GM18507 (cell line): ENCODE results near the gene SIRPA.
A peak's percentile ranks its signal among the peaks of the same experiment; 100 is the strongest.

ENCODE experiments used
- DNase-seq: peaks from one replicate; pipeline ENCODE4 v3.0.0; 2011; ENCODE audit warnings: low read depth; ENCODE audit not compliant: insufficient read length; ENCODE audit errors: extremely low spot score
- FAIRE-seq: peaks from 2 replicates; lab custom pipeline; 2011; peaks lifted over from hg19 to GRCh38; lab: Jason Lieb, UNC

Gene SIRPA

DNA sequence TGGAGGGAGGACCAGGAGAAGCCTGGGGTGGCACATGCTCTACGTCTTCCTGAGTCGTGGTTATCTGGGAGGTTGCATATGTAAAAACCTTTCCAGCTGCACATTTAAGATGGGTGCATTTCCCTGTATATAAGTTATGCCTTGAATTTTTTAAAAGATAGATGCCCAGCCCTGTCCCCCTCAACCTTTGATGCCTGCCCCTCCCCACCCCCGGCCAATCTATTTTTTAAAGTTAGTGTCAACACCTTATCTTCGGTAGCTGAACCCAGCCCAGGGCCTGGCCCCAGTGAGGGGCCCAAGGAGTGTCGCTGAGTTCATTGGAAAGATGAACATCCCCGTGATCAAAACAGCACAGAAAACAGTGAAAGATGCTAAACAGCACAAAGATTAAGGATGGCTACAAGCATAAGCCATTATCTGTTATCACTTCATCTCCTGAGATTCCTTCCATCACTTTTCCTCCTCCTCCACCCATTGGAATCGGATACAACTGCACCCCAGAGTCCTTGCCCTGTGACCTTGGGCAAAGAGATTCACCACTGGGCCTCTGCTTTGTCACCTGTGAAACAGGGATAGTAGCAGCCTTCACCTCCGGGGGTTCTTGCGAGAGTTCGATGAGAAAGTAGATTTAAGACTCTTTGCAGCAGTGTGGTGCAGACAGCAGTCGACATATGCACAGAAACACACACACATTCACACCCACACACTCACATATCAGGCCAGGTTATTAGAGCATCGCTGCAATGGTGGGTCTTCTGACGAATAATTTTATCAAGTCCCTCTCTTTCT is 47.5 kb downstream of the SIRPA start:
- no peak for FAIRE-seq
- DNase-seq: no peak

DNA sequence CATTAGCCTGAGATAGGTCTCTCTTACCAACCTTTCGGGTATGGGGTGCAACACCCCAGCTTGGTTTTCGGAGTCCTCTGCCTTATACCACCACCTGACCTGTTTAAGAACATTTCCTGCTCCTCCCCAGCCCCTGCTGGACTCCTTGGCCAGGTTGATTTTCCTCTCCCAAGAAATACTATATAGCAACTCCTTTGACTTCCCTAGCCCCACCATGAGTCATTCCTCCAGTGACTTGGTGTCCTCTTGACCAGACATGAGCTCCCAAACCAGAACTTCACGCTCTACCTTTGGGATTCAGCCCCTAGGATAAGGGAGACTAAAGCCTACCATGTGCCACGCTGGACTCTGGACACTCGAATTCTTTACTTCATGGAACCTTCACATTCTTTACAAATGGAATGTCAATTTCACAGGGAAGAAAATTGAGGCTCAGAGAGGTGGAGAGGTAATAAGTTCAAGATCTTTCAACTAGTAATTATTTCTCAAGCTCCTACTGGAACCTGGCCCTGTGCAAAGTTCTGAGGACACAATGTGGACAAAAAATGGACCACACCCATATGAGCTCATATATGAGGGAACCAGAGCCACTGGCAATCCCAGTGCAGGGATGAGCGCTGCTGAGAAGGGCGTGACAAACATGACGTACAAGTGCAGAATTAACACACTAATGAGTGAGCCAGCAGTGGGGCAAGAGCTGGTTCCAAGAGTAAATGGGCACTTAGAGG is 48.2 kb downstream of the SIRPA start:
- DNase-seq: no peak

DNA sequence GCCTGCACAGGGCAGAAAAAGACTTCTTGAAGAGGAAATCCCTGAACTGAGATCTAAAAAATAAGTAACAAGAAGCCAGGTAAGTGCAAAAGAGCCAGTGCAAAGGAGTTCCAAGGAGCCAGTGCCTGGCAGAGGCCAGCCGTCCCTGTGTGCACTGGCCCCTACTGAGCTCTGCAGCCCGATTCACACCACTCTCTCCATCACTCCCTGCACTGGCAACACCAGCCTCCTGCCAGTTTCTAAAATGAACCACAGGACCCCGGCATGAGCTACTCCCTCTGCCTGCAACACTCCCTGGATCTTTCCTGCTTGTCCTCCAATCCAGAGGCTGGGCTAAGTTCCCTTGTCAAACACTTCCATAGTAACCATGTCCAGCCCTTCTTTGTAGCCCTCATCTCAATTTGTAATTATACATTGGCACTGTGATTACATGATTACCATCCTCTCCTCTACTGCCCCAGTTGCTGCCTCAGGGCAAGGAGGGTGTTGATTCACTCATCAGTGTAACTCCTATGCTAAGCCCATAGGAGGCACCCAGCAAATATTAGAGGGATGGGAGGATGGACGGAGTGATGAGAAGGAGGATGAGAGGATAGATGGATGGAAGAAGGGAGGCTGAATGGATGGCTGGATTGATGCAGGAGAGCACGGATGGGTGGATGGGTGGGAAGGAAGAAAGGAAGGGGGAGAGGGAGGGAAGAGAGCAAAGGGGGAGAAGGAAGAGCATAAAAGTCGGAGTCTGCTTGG is 49.3 kb downstream of the SIRPA start:
- no peak for FAIRE-seq
- DNase-seq: no peak

More for the DNA sequence above, 48.2 kb downstream of the SIRPA start:
- FAIRE-seq: no peak

DNA sequence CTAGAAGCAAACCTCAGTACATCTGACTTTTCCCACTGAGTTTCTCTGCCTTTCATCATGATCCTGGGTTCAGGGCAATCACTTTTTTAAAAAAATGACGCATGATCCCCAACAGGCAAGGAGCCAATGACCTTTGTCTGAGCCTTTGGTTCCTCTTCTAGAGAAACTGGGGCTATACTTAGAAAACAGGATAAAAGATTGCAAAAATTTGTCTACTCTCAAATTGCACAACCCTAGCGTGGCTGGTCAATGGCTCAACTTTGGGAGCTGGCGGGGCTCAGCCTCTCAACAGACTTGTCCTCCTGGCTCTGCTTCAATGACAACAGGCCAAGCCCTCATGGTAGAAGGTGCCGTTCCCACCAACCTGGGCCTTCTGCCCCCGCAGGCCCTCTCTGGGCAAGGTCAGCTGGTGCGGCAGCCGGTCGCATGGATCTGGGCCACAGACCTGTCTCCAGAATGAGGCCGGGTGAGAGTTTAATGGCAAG is 50.0 kb downstream of the SIRPA start:
- FAIRE-seq: no peak

DNA sequence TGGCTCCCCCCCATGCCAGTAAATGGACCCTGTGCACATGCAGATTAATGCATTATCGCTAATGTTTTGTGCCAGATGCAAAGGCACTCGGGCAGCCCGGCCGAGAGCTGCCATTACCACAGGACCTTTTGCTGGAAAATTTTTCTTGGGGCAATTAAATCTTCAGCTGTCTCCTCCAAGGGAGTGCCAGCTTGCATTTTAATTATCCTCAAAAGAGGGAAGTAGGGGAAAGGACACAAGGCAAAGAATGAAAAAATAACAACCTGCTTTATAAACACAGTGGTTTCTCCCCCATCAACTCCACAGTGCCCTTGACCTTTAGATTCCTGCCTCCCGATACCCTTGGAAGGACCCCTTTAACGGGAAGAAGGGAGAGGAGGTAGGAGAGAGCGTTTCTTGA is 50.5 kb downstream of the SIRPA start:
- FAIRE-seq (no peak), DNase-seq (no peak)

More for the DNA sequence above, 50.0 kb downstream of the SIRPA start:
- no peak for DNase-seq

DNA sequence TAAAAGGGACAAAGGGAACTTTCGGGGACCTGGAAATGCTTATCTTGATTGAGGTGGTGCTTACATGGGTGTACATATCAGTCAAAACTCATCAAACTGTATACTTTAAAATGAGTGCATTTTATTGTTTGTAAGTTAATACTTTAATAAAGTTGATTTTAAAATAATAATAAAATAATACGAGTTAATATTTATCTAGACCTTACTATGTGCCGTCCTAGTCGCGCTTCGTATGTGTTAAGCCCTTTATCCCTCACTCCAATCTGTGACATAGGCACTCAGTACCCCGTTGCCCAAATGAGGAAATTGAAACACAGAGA is 51.2 kb downstream of the SIRPA start:
- DNase-seq (no peak), FAIRE-seq (no peak)

DNA sequence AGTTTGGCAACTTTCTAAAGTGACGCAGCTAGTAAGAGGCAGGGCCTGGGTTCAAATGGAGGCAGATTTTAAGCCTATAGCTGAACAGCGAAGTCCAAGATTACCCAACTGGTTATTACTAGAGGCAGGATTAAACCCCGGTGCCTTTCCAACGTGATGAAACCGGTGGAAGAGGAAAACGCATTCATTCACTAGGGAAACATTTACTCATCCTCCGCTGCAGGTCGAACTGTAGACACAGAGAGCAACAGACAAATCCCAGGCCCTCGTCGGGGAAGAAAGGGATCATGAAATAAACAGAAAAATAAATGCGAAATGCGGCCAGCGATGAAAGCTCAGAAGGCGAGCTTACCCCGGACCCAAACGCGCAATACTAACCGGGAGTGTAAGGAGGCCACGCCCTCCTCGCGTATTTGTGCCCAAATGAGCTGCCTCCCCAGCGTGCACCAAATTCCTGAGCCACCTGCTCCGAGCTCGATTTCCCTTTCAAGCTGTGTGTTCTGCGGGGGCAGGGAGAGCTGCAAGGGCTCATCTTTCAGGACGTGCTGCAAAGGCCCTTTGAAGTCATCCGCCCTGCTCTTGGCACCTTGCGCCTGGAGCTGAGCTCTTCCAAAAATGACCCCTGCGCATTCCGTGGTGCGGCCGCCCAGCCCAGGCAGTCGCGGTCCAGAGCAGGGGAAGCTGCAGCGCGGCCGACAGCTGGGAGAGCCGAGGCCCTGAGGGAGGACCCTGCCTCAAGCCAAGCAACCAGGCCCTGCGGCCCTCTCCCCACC is 51.7 kb downstream of the SIRPA start:
- no peak for FAIRE-seq

DNA sequence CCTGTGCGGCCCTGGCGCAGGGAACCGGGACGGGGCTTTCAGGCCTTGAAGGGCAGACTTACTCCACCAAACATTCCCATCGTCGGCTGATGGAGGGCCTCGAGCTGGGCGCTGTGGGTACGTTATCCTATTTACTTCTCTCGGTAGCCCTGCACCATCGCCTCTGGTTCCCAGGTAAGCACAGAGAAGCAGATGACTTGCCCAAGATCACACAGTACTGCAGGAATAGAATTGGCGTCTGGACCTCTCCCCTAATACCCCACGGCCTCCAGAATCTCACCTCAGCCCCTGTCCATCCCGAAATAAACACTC is 52.3 kb downstream of the SIRPA start:
- no peak for DNase-seq
- no peak for FAIRE-seq

More for the DNA sequence above, 51.7 kb downstream of the SIRPA start:
- no peak for DNase-seq

DNA sequence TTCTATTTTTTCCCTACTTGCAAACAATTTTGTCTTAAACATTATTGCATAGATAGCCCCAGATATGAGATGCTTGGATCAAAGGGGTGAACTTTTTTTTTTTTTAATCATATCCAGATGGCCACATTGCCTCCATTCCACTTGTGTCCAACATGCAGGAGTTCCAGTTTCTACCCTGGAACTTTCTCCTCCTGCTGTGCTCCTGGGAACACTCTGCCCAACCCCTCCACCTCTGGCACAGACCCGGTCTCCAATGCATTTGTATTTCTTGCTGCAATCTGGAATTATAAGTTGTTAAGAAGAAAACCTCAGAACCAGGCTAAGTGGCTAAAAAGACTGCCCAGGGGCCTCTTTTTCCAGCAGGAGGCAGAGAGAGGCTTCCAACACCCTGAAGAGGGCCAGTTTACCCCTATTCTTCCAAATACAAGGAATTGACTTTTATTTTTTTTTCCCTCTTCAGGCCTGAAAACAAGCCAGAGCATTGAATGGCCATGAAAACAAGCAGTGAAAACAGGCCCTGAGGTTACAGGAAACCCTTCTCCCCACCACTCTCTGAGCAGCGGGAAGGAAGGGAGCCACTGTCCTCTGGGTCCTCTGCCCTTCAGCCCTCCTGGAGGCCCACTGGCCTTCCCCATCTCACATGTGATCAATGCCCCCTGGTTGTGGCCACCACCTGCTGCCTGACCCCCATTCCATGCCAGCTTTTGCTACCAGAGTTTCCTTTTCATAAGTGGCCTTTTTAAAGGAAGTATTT is 54.3 kb downstream of the SIRPA start:
- FAIRE-seq (no peak), DNase-seq (no peak)

DNA sequence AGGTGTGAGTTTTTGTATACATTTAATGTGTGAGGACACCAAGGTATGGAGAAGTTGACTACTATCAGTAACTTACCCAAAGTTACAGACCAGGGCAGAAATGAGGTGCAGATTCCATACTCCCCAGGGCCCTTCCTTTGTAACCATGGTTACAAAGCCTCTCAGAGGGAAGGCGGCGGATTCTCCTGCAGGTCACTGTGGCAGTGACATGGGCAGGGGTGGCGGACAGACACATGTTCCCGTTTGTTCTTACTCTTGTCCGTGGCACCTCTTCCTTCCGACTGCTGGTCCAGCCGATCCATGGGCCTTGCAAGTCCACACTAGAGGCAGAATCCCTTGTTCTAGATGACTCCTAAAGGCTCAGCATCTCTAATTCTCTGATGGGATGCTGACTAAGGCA is 55.6 kb downstream of the SIRPA start:
- DNase-seq (no peak), FAIRE-seq (no peak)

DNA sequence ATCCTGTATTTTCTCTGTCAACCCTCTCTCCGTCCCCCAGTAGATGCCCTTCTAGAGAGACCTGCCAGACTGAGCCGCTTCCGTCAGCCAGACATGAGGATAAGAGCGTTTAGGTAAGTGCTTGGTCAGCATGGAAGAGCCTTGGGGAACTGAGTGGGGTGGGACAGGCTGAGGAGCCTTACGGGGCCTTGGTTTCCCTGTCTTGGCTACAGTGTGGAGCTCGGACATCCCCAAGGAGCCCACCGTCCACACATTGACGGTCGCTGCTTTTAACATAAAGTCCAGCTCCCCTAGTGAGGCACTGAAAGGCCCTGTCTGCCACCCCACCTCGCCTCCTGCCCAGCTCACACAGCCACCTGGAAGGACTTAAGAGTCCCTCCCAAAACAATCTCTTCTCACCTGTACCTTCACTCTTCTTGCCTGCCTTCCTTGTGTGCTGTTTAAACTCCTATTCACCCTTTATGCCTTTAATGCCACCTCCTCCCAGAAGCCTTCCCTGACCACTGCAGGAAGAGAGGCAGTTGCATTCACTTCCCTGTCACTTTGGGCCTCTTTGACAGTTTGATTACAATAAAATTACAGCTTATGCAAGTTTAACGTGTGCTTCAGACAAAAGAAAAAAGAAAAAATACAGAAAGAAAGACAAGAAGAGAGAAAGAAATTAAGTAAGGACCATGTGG is 56.4 kb downstream of the SIRPA start:
- DNase-seq: no peak
- FAIRE-seq: no peak

DNA sequence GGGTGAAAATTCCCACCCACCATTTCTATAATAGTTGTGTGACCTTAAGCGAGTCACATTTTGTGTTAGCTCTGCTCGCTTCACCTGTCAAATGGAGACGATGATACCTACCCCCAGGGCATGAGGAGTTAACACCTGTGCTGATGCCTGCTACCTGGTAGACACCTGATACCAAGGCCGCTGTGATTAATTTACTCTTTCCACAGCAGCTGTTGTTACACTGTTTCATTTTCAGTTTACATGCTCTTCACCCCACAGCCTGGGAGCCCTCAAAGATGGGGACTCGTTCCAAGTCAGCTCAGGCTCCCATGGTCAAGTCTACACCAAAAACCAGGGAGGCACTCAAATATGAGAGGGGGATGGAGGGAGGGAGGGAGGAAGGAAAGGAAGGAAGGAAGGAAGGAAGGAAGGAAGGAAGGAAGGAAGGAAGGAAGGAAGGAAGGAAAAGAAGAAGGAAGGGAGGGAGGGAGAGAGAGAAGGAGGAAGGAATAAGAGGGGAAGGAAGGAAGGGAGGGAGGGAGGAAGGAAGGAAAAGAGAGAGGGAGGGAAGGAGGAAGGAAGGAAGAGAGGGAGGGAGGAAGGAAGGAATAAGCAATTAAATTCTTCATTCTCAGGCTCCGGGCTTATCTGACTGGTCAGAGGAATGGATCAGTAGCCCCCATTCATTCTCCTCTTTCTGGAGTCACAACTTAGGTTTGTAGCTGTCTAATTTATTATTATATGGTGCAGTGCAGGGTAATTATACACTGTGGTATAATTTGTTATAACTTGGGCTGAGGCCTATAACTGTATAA is 57.7 kb downstream of the SIRPA start:
- FAIRE-seq: peak; percentile 66
- DNase-seq: peak; percentile 30

DNA sequence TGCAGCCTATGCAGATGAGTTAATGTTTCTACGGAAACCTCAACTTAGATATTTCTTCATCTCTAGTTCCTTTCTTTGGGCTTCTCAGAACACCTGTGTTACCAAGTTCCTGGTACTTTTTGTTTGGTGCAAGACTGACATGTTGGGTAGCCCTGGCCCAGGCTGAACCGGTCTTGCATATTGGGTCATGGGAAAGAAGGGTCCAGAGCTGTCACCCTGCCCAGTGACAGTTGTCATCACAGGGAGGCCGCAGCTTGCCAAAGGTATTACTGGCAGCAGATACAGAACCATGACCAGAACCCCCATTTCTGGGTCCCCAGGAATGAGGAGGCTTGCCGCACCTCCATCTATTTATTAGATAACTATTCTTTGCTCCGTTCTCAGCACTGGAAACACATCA is 58.4 kb downstream of the SIRPA start:
- DNase-seq (no peak), FAIRE-seq (no peak)

DNA sequence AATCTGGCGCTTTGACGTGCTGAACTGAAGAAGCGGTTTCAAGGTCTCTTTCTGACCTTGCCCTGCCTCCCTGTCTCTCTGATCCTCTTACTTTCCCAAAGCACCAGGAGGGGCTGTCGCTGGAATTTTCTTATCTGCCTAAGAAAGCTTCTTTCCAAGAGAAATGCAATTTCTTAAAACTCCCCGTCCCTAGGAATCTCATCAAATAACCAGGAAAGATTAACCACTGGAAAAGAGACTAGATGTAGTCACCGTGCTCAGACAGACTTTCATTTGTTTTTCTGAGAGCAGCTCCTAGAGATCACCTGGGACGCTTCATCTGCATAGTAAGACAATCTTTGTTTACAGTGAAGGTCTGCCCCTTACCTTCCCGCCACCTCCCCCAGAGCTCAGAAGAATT is 60.0 kb downstream of the SIRPA start:
- DNase-seq (no peak), FAIRE-seq (no peak)

DNA sequence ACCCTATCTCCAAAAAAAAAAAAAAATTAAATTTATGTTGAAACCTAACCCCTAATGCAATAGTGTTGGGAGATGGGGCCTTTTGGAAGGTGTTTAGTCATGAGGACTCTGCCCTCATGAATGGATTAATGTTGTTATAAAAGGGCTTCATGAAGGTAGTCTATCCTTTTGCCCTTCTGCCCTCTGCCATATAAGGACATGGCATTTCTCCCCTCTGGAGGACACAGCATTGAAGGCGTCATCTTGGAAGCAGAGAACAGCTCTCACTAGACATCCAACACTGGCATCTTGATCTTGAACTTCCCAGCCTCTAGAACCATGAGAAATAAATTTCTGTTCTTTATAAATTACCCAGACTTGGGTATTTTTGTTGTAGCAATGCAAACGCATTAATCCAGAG is 63.2 kb downstream of the SIRPA start:
- DNase-seq (no peak), FAIRE-seq (no peak)

DNA sequence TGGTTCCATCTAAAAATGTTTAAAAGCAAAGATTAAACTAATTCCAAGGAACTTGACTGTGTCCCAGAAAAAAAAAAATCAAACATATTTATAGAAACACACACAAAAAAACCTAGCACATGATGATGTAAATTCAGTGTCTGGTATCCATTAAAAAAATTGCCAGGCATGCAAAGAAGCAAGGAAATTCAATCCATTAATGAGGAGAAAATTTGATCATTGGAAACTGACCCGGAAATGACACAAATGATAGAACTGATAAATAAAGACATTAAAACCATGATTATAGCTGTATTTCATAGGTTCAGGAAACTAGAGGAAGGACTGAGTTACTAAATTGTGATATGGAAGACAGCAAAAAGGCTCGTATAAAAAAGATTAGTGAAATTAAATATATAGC is 63.9 kb downstream of the SIRPA start:
- no peak for DNase-seq
- FAIRE-seq: no peak

DNA sequence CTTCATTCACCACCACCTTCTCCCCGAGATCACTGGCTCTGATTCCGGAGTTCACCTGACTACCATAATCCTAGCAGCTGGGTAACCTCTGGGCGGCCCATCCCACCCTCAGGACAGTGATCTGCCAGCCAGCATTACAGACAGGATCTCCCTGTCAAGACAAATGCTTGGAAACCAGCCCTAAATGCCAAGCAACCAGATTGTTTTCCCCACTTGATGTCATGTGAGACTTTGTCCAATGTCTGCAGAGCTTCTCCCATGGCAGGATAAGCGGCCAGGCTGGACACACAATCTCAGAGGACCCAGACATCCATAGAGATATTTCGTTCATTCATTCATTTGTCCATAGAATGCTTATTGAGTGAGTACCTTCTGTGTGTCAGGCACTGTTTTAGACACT is 66.2 kb downstream of the SIRPA start:
- no peak for FAIRE-seq

DNA sequence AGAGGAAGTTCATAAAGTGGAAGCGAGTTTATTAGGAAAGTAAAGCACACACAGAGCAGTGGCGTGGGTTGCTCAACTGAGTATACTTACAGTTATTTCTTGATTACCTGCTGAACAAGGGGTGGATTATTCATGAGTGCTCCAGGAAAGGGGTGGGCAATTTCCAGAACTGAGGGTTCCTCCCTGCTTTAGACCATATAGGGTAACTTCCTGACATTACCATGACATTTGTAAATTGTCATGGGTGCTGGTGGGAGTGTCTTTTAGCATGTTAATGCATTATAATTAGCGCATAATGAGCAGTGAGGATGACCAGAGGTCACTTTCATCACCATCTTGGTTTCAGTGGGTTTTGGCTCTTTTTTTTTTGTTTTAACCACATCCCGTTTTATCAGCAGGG is 68.9 kb downstream of the SIRPA start:
- DNase-seq (no peak), FAIRE-seq (no peak)

More for the DNA sequence above, 66.2 kb downstream of the SIRPA start:
- no peak for DNase-seq
